Measurements from ENCODE around the gene GATA6.

GRCh38 chr18:22214731-22215528 lies 45.5 kb downstream of the GATA6 start:
- TF ChIP-seq CTCF (IDR thresholded peaks at IDR 0.05) (no peak), POLR2AphosphoS5 (IDR thresholded peaks at IDR 0.05) (peak in 1 of 4 donors; percentile 34), POLR2A (IDR thresholded peaks at IDR 0.05) (no peak)
